Skeletal muscle tissue (tissue), 4 donors: ENCODE data around the gene TP53I3. TPM values are rescaled to one million over a fixed set of nuclear protein-coding genes. Genes with fewer than 3 reads are reported as not detected.
A peak's percentile ranks its signal among the peaks of the same experiment; 100 is the strongest.

ENCODE experiments used
- H3K27ac ChIP-seq: one replicate; pipeline ENCODE4 v1.7.0; 2013; ENCODE audit warnings: mild to moderate bottlenecking, low read depth, low read length, inconsistent platforms
- H3K27me3 ChIP-seq, 3 donors: one replicate each; pipeline ENCODE4 v1.7.0; 2013; ENCODE audit warnings: low read length in 3 of 3; ENCODE audit not compliant: control insufficient read depth in 3 of 3, insufficient read depth in 3 of 3
- H3K36me3 ChIP-seq, 3 donors: one replicate each; pipeline ENCODE4 v1.7.0; 2013; ENCODE audit warnings: low read length in 3 of 3; ENCODE audit not compliant: control insufficient read depth in 3 of 3, insufficient read depth in 3 of 3
- H3K4me1 ChIP-seq, 3 donors: one replicate each; pipeline ENCODE4 v1.7.0; 2013; ENCODE audit warnings: low read length in 3 of 3, mild to moderate bottlenecking in 3 of 3; ENCODE audit not compliant: control insufficient read depth in 3 of 3, insufficient read depth in 3 of 3
- H3K4me3 ChIP-seq, 3 donors: one replicate each; pipeline ENCODE4 v1.7.0; 2013; ENCODE audit warnings: low read length in 3 of 3
- H3K9ac ChIP-seq, 3 donors: one replicate each; pipeline ENCODE4 v1.7.0; 2013; ENCODE audit warnings: low read length in 3 of 3, mild to moderate bottlenecking in 3 of 3, moderate library complexity in 2 of 3, low read depth in 1 of 3
- H3K9me3 ChIP-seq, 3 donors: one replicate each; pipeline ENCODE4 v1.7.0; 2013; ENCODE audit warnings: low read length in 3 of 3; ENCODE audit not compliant: control insufficient read depth in 3 of 3
- total RNA-seq: library from RNA; depleted of rRNA; stranded (reverse); fragments of >200 nt; gene quantifications from one replicate; pipeline ENCODE4 v1.2.3, GENCODE V29; 2014
- donor health status: Osteomylitis.

TP53I3 gene
- total RNA-seq, 1 donor from 2014 or later = 25.1 TPM

DNA sequence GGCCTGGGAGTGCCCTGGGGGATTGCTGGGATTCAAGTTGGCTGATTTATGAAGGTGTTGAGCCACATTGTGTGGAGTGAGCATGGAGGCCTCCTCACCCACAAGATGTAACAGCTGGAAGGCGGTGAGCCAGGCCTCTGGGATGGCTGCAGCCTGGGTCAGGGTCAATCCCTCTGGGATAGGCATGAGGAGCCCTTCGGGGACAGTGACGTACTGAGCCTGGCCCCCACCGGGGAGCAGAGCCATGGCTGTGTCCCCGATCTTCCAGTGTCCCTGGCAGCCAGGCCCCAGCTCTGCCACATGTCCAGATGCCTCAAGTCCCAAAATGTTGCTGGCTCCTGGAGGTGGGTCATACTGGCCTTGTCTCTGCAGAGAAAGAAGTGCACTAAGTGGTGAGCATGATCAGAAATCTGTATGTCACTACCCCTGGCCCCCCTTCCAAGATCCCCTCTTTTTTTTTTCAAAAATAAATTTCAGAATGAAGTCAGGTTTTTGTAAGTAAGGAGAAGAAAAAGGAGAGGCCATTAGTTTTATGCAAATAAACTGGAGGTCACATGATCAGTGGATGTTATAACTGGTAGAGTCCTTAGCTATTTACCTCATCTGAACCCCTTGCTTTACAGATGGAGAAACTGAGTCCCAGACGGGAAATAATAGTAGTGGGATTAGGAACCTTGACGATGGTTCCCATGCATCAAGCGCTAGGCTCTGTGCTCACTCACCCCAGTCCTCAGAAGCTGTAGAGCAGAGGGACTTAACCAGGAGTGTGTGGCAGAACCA is 1.7 kb downstream of the TP53I3 start:
- peak overlapping the region in 2 of 3 donors; percentile 72 to 85 for H3K9ac ChIP-seq
- peak overlapping the region in 1 of 3 donors; percentile 76 for H3K4me3 ChIP-seq
- H3K27ac ChIP-seq = peak overlapping the region; percentile 77
- H3K9me3 ChIP-seq = no peaks in the 10 kb centered on the region
- H3K36me3 ChIP-seq = peaks cover 6 to 10% (median 9%) of the 10 kb centered on the region in 3 donors
- peaks cover 16 to 27% (median 18%) of the 10 kb centered on the region in 3 donors for H3K4me1 ChIP-seq
- H3K27me3 ChIP-seq = no peaks in the 10 kb centered on the region

- H3K27ac ChIP-seq = no peak overlapping the region
- no peak overlapping the region for H3K9ac ChIP-seq
Observed at GRCh38 chr2:24080701-24081100, 3.9 kb downstream of the TP53I3 start.

DNA sequence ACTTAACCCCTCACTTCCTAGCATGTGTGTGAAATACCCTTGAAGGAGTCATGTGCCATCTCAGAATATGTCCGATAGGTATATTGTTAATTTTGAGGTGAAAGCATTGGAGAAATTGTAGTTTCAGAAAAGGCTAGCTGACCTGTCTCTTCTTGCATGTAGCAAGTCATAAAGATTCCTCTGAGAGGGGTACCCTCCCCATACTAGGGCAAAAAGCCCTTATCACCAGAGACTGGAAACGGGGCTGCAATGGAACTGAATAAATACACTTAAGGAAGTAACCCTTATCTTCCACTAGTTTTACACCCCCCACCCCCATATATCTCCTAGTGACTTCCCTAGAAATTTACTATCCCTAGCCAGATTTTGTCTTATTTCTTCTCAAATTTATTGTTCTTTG is 6.8 kb downstream of the TP53I3 start:
- H3K4me1 ChIP-seq = peaks cover 8 to 17% (median 12%) of the 10 kb centered on the region in 3 donors
- peak overlapping the region; percentile 69 to 98 (median 96) for H3K4me3 ChIP-seq
- H3K9me3 ChIP-seq = no peaks in the 10 kb centered on the region
- H3K9ac ChIP-seq = peak overlapping the region in 2 of 3 donors; percentile 76 to 79
- H3K27ac ChIP-seq = peak overlapping the region; percentile 84
- H3K27me3 ChIP-seq = no peaks in the 10 kb centered on the region
- H3K36me3 ChIP-seq = peaks cover 12 to 15% (median 12%) of the 10 kb centered on the region in 3 donors

More at GRCh38 chr2:24080701-24081100, 3.9 kb downstream of the TP53I3 start:
- Histone ChIP-seq H3K4me3 (no peak overlapping the region), H3K36me3 (peaks cover 6 to 12% (median 9%) of the 10 kb centered on the region in 3 donors), H3K4me1 (peaks cover 24 to 35% (median 27%) of the 10 kb centered on the region in 3 donors), H3K27me3 (no peaks in the 10 kb centered on the region), H3K9me3 (no peaks in the 10 kb centered on the region)

GRCh38 chr2:24077535-24077877 is 7.1 kb downstream of the TP53I3 start:
- Histone ChIP-seq H3K9ac (peak overlapping the region; percentile 76 to 79 (median 77)), H3K9me3 (no peaks in the 10 kb centered on the region), H3K36me3 (peaks cover 14 to 19% (median 16%) of the 10 kb centered on the region in 3 donors), H3K4me3 (peak overlapping the region; percentile 69 to 98 (median 96)), H3K4me1 (peaks cover 8 to 15% (median 12%) of the 10 kb centered on the region in 3 donors), H3K27me3 (no peaks in the 10 kb centered on the region), H3K27ac (peak overlapping the region; percentile 84)

DNA sequence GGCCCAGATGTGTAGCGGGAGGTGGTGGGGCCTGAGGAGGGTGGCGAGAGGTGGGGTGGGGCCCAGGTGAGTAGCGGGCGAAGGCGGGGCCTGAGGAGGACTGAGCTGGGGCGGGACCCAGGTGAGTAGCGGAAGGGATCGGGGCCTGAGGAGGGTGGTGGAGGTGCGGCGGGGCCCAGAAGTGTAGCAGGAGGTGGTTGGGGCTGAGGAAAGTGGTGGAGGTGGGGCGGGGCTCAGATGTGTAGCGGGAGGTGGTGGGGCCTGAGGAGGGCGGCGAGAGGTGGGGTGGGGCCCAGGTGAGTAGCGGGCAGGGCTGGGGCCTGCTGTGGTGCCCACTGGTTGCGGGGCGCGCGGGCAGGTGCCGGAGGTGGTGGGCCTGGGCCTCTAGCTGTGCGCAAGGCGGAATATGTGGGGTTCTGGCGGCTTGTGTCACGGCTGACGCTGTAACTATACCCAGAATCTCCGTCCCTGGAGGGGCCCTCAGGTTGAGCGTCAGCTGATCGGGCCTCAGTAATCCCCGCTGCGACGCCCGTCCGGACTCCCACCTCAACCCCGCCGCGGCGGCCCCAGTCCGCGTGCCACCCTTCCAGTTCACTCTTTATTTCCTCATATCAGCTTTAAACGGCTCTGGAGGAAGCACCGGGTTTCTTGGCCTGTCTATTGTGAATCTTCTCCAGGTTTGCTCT is 7.6 kb downstream of the TP53I3 start:
- no peaks in the 10 kb centered on the region for H3K9me3 ChIP-seq
- peaks cover 8 to 15% (median 12%) of the 10 kb centered on the region in 3 donors for H3K4me1 ChIP-seq
- H3K36me3 ChIP-seq = peaks cover 14 to 18% (median 16%) of the 10 kb centered on the region in 3 donors
- H3K27ac ChIP-seq = peak overlapping the region; percentile 84
- peak overlapping the region; percentile 76 to 79 (median 77) for H3K9ac ChIP-seq
- H3K4me3 ChIP-seq = peak overlapping the region; percentile 69 to 98 (median 96)
- no peaks in the 10 kb centered on the region for H3K27me3 ChIP-seq

GRCh38 chr2:24075915-24076848 is 8.5 kb downstream of the TP53I3 start, which contains the start of gene SF3B6:
TSS of gene SF3B6 (minus strand) at chr2:24076326. CDS start at chr2:24076229, 97 bp downstream.
- H3K27ac ChIP-seq = peak within 1 kb of the TSS; percentile 84
- H3K9ac ChIP-seq = peak within 1 kb of the TSS; percentile 84 to 93 (median 90)
- H3K4me1 ChIP-seq = peaks cover 8 to 15% (median 12%) of the 10 kb centered on the region in 3 donors
- H3K4me3 ChIP-seq = peak within 1 kb of the TSS; percentile 95 to 98 (median 96)
- no peaks in the 10 kb centered on the region for H3K9me3 ChIP-seq
- H3K36me3 ChIP-seq = peaks cover 12 to 18% (median 17%) of the 10 kb centered on the region in 3 donors
- no peaks in the 10 kb centered on the region for H3K27me3 ChIP-seq

- peak overlapping the region; percentile 95 to 98 (median 96) for H3K4me3 ChIP-seq
- H3K27me3 ChIP-seq = no peaks in the 10 kb centered on the region
- peak overlapping the region; percentile 84 to 93 (median 90) for H3K9ac ChIP-seq
- H3K36me3 ChIP-seq = peaks cover 14 to 18% (median 15%) of the 10 kb centered on the region in 3 donors
- H3K9me3 ChIP-seq = no peaks in the 10 kb centered on the region
- peaks cover 8 to 15% (median 12%) of the 10 kb centered on the region in 3 donors for H3K4me1 ChIP-seq
- no peak overlapping the region for H3K27ac ChIP-seq
Observed at GRCh38 chr2:24075259-24075658, 9.4 kb downstream of the TP53I3 start.

DNA sequence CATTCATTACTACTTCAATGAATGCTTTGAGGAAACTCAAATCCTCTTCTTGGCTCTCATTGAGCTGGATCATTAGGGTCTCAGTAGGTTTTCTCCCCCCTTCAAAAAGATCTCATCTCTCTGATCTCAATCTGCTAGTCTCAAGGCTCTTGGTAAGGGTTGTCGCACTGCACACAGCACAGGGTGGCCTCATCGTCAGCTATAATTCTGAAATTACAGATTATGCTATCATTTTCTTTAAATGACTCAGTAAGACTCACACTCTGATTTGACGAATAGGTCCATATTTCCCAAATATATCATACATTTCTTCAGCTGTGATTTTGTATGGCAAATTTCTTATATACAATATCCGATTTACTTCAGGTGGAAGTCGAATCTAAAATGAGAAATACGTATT is 10.8 kb downstream of the TP53I3 start:
- Histone ChIP-seq H3K27me3 (no peaks in the 10 kb centered on the region), H3K27ac (no peak overlapping the region), H3K9ac (peak overlapping the region in 1 of 3 donors; percentile 40), H3K9me3 (no peaks in the 10 kb centered on the region), H3K36me3 (peaks cover 18 to 27% (median 18%) of the 10 kb centered on the region in 3 donors), H3K4me1 (peaks cover 8 to 15% (median 12%) of the 10 kb centered on the region in 3 donors), H3K4me3 (no peak overlapping the region)

- Histone ChIP-seq H3K27ac (no peak overlapping the region), H3K9ac (no peak overlapping the region), H3K27me3 (no peaks in the 10 kb centered on the region), H3K4me3 (no peak overlapping the region), H3K36me3 (peaks cover 18 to 42% (median 29%) of the 10 kb centered on the region in 3 donors), H3K9me3 (no peaks in the 10 kb centered on the region), H3K4me1 (peaks cover 3 to 9% (median 6%) of the 10 kb centered on the region in 3 donors)
Observed at GRCh38 chr2:24072259-24072658, 12.4 kb downstream of the TP53I3 start.
